ENCODE measurements around the gene SMYD3.
"Not testable (repeated sequence)": the region's sequence is repeated elsewhere in the genome, so short reads cannot be mapped to it uniquely, and the experiment has no call there.

Gene SMYD3

DNA sequence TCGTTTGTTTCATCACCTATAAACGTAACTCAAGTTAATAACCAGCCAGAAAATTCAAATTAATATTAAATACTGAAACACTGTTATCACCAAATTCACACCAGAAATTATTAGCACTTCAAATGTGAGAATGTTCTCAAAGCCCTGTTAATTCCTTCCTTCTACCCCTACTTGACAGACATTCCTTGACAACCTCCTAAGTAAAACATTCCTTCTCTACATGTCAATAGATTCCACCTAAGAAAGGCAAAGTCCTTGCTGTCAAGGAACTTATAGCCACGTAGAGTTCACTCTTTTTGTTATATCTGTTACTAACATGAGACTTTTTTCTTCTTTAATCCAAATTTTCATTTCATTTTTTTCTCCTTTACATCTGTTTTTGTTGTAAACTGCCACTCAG is 441.5 kb downstream of the SMYD3 start:
- DNase-seq, result no peak

DNA sequence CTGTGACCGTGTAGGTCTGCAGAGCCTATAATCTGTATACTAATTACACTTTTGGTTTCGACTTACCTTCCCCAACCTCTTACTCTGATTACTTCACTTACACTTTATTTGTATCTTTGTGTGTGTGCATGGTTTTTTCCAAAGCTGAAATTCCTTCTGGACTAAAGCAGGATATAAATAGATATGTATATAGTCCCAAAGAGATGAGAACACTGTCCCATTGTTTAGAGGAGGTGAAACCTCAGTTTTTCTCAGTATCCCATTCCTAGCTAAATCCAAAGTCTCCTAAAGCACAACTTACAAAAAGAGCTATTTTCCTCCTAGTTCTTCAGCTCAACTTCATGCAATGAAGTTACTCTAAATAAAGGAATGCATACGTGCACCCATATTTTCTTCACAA is 442.2 kb downstream of the SMYD3 start:
- no peak for DNase-seq

GRCh38 chr1:246063013-246063616 is 444.0 kb downstream of the SMYD3 start:
- peak in 2 of 4 experiments; percentile 6 to 15 for DNase-seq

GRCh38 chr1:246058466-246058865 is 448.6 kb downstream of the SMYD3 start:
- no peak for DNase-seq

DNA sequence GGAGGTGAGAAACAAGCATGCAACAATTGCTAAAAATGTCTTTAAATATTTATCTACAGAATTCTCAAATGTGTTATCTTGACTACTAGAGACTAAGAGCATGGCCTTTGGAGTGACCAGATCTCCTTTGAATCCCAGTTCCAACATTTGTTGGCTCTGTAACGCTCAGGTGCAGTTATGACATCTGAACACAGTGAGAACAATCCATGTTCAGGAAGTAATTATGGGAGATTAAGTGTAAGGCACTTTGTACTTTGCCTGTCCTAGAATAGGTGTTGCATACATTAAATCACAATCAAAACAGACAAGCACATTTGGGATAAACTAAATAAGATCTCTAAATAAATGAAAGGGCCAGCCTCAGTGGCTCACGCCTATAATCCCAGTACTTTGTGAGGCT is 454.5 kb downstream of the SMYD3 start:
- no peak for DNase-seq

GRCh38 chr1:246051909-246052518 is 455.1 kb downstream of the SMYD3 start:
- no peak for DNase-seq

GRCh38 chr1:246048693-246049092 is 458.4 kb downstream of the SMYD3 start:
- DNase-seq, result no peak

DNA sequence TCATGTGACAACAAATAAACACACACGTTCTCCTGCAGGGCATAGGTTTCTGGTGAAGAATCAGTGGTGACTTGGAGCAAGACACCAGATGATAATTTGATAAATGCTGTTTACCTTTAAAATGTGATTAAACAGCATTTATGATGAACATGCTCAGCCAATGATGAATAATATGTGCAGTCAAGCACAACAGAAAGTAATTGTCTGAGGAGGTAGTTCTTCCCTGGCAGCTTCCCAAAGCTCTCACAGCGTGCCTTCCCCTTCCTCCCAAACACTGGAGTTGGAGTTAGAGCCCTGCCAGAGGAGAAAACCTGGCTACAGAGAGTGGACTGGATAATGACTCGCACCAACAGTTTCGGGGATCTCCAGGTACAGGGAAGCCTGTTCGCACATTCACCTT is 463.5 kb downstream of the SMYD3 start:
- no peak for DNase-seq

DNA sequence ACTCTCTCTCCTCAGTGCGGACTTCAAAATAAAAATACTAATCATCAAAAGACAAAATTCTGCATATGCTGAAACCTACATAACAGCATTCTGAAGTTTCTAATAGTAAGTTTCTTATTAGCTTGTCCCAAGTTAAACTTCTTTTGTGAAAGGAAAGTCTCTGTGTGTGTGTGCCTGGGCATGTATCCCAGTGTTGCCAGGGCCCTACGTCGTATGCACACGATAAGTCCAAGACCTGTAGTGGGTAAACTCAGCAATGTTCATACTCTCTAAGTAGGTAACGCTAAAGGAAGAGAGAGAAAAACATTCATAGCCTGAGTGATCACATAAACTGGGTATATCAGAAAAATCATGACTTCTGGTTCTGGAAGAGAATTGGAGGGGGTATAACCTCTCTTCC is 465.7 kb downstream of the SMYD3 start:
- DNase-seq, result no peak

GRCh38 chr1:246040200-246040890 is 466.7 kb downstream of the SMYD3 start:
- DNase-seq, result no peak

DNA sequence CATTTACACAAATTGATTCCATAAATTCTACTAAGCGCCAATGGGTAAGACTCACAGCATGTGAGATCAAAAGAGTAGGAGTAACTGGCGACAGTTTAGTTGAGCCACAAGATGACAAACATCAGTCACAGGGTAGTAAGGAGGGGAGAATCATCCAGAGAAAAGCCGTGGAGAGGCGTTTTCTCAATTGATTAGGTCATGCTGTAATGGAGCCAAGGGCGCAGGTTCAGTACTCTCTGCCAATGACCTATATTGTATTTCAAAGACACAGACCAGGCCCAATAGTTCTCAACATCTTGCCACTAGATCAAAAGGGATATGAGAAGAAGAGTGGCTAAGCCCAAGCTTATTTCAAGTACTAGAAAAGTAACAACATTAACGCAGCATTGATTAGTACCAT is 467.5 kb downstream of the SMYD3 start:
- DNase-seq, result no peak

DNA sequence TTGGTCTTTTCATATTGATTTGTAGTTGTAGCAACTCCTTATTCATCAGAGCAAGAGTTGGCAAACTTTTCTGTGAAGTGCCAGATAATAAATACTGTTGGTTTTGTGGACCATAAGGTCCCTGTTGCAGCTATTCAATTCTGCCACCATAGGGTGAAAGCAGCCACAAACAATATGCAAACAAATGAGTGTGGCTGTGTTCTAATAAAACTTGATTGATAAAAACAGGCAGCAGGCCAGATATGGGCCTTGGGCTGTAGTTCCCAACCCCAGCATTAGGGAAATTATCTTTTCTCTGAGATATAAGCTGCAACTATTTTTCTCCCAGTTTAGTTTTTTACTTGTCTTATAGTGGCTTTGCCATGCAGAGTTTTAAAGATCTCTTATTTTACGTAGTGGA is 469.2 kb downstream of the SMYD3 start:
- no peak for DNase-seq

GRCh38 chr1:246036175-246036574 is 470.9 kb downstream of the SMYD3 start:
- no peak for DNase-seq

DNA sequence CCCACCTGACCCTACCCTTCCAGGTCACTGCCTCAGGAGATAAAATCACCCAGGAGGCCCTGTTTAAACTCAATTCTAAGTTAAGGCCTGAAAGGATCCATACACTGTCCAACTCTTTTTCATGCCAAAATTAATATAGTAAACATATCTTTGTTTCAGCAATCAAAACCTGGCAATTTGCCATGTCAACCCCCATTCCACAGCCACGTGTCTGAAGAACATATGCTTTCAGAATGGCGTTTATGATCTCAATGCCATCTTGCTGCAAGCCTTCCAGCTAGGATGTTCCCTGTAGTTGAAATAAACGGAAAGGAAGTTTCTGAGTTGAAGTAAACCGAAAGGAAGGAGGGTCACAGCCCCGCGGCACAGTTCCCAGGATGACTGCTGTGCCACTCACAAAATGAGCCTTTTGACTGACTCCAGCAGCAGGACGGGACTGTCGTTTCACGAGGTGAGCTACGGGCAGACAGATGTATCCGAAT is 472.0 kb downstream of the SMYD3 start:
- DNase-seq, result no peak

DNA sequence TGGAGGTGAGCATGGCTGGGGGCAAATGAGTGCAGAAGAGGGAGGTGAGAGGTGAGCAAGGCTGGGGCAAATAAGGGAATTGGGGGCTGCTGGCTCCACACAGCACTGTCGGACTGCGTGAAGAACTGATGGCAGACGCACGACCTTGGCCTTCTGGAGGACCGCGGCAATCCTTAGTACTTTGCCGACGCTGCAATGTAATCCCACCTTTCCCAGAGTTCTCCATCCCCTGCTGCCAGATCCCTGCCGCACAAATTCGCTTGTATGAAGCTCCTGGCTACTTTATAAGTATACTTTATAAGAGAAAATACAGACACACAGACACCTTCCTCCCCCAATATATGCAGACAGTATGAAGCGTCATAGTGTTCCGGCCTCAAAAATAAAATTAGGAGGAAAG is 472.4 kb downstream of the SMYD3 start:
- DNase-seq, result no peak

GRCh38 chr1:246032984-246033383 is 474.1 kb downstream of the SMYD3 start:
- no peak for DNase-seq

DNA sequence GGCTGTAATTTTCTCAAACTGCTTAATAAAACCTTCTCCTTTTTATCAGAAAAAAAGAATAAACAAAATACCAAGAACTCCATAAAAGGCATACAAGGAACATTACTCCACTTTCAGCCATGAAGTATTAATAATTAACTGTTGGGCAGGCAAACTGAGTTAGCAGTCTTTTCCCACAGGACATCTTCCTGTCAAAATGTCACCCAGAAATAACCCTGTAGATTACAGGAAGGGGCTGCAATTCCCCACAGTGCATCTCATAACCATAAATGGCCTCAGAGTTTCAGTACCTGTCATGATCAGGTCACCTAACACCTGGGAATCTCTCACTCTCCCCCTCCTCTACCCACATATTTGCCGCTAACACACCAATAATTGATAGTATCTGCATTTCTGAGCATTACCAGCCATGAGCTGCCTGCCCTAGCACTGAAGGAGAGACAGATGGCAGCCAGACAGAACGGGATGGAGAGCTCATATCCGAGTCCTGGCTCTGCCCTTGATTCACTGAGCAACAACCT is 475.0 kb downstream of the SMYD3 start:
- DNase-seq, result no peak

GRCh38 chr1:246029616-246030015 is 477.5 kb downstream of the SMYD3 start:
- DNase-seq, result no peak

- DNase-seq, result not testable (repeated sequence)
These were observed 483.0 kb downstream of the SMYD3 start for GRCh38 chr1:246024118-246024517.

DNA sequence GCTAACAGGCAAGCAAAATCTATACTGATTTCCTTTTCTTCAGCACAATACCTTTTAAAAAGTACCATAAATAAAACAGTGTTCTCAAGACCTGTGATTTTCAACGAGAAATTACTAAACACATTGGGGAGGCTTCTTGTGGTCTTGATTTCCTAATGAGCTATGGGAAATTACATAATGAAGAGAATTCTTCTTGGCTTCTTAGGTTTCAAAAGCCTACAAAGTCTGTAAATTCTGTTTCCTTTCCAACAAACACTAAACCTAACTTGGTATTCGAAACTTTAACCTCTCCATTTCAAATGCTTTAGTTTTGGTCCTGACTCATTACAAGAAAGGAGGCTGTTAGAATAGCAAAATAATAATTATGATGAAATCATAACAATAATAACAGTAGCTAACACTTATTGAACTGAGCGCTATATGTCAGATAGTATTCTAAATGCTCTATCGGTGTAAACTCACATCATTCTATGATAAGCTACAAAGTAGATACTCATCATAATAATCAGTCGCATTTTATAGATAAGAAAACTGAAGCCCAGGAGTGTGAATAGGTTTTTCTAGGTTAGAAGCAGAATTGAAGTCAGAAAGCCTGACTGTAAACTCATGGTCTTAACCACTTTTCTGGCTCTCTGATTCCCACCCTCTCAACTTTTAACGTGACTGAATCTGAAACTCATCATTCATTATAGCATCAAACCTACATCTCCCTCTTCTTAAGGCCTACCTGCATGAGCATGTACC is 486.7 kb downstream of the SMYD3 start:
- DNase-seq, result peak in 1 of 4 experiments; percentile 29

DNA sequence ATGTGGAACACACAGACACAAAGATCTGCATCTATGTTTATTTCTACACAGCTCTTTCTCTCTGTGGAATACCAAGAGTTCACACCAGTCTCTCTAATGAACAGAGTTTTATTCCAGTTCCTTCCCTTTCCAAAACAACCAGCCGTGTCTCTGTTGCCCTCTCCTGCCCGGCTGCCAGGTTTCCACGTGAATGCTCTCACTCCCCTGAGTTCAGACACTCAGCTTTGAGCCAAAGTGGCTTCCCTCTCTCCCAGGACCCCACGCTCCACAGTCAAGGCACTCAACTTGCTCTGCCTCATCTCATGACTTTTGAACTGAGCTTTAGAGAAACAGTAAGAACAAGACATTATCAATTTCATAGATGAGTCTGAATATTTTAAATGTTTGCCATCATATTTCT is 488.9 kb downstream of the SMYD3 start:
- DNase-seq, result no peak

DNA sequence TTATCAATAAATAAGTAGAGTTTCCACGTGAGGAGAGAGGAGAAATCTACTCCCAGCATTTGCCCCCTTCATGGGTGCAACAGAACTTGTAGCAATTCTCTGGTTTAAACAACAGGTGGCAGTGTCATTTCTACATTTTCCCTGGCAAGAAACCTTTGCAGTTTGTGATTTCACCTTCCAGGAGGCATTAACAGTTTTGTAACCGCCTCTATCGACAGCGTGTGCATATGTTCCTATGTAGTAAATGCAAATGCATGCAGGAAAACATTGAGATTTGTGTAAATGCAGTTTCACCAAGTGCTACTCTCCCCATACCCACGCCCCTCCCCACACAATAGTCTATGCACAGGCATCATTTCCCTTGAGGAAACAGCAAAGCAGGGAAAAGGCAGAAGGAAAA is 494.7 kb downstream of the SMYD3 start:
- DNase-seq, result peak; percentile 49 to 70 (median 56)

DNA sequence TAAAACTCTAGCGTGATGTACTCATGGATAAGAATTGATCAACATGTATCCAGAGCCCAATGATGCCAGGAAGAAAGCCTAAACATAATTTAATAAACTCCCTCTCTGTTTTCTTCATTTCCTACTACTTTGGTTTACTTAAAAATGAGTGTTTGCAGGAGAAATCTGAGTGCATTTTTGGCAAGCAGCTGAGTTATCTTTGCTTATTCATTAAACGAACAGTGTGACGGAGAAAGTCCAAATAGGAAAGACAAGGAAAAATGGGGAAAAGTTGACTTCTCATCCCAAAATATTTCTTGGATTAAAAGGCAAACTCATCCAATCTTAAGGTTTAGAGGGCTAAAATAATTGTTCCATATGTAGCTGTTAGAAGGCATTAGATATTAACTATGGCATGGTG is 496.7 kb downstream of the SMYD3 start:
- DNase-seq, result no peak
